Endothelial cell (in vitro differentiated cells): ENCODE measurements around the gene BLVRB. TPM values are rescaled to one million over a fixed set of nuclear protein-coding genes. Genes with fewer than 3 reads are reported as not detected.

Source experiments
- DNase-seq: peaks from one replicate; pipeline ENCODE4 v3.0.0; 2021; ENCODE audit warnings: low spot score
- H3K27ac Mint-ChIP-seq: one replicate; pipeline ENCODE4 v1.8.0; 2021; ENCODE audit warnings: mixed read lengths, inconsistent platforms; ENCODE audit not compliant: unreplicated experiment
- H3K27me3 Mint-ChIP-seq: one replicate; pipeline ENCODE4 v1.8.0; 2021; ENCODE audit warnings: mild to moderate bottlenecking, moderate library complexity, mixed read lengths, inconsistent platforms; ENCODE audit not compliant: unreplicated experiment
- H3K36me3 Mint-ChIP-seq: one replicate; pipeline ENCODE4 v1.8.0; 2021; ENCODE audit warnings: mild to moderate bottlenecking, low read depth, mixed read lengths, inconsistent platforms; ENCODE audit not compliant: unreplicated experiment
- H3K4me1 Mint-ChIP-seq: one replicate; pipeline ENCODE4 v1.8.0; 2021; ENCODE audit warnings: mild to moderate bottlenecking, mixed read lengths, inconsistent platforms; ENCODE audit not compliant: unreplicated experiment
- H3K4me3 Mint-ChIP-seq: one replicate; pipeline ENCODE4 v1.8.0; 2021; ENCODE audit warnings: mild to moderate bottlenecking, mixed read lengths, inconsistent platforms; ENCODE audit not compliant: unreplicated experiment
- H3K9me3 Mint-ChIP-seq: one replicate; pipeline ENCODE4 v1.8.0; 2021; ENCODE audit warnings: mixed read lengths, inconsistent platforms; ENCODE audit not compliant: unreplicated experiment
- CTCF ChIP-seq: fragments of 200-600 bp; sonication (generic); IDR thresholded peaks from one replicate; pipeline ENCODE4 v1.5.0; 2021; ENCODE audit warnings: antibody characterized with exemption; ENCODE audit not compliant: unreplicated experiment
- total RNA-seq: library from RNA; stranded (reverse); fragmentation: NEBNext Ultra II Directional; extraction: Animal tissue kit (Norgen Biotek cat#: 25700); gene quantifications from one replicate; pipeline ENCODE4 v1.2.1, GENCODE V29; 2021; ENCODE audit not compliant: unreplicated experiment

The BLVRB gene
- total RNA-seq, 1 donor from 2014 or later: 17.5 TPM

- no peaks in the 10 kb centered on the region for H3K4me1 Mint-ChIP-seq
- TF ChIP-seq CTCF: no peak
- no peak overlapping the region for H3K27ac Mint-ChIP-seq
These were observed 13.5 kb downstream of the BLVRB start for GRCh38 chr19:40452016-40452415.

GRCh38 chr19:40450664-40451063, 14.9 kb downstream of the BLVRB start:
- TF ChIP-seq CTCF: no peak
- Mint-ChIP-seq H3K27me3 (peaks cover 5% of the 10 kb centered on the region), H3K36me3 (no peaks in the 10 kb centered on the region), H3K4me1 (no peaks in the 10 kb centered on the region), H3K4me3 (no peak overlapping the region), H3K27ac (no peak overlapping the region), H3K9me3 (no peaks in the 10 kb centered on the region)
- no peak for DNase-seq

More at GRCh38 chr19:40452016-40452415, 13.5 kb downstream of the BLVRB start:
- H3K4me3 Mint-ChIP-seq: no peak overlapping the region
- H3K9me3 Mint-ChIP-seq: no peaks in the 10 kb centered on the region
- no peak for DNase-seq
- no peaks in the 10 kb centered on the region for H3K36me3 Mint-ChIP-seq
- peaks cover 2% of the 10 kb centered on the region for H3K27me3 Mint-ChIP-seq

- no peak for TF ChIP-seq CTCF
- Mint-ChIP-seq H3K4me1 (peaks cover 4% of the 10 kb centered on the region), H3K36me3 (no peaks in the 10 kb centered on the region), H3K4me3 (no peak overlapping the region), H3K27me3 (peaks cover 7% of the 10 kb centered on the region), H3K27ac (no peak overlapping the region), H3K9me3 (no peaks in the 10 kb centered on the region)
- no peak for DNase-seq
These were observed 16.0 kb downstream of the BLVRB start for GRCh38 chr19:40449506-40449905.

- no peak overlapping the region for H3K27ac Mint-ChIP-seq
These were observed 19.2 kb downstream of the BLVRB start for GRCh38 chr19:40446263-40446784.

More at GRCh38 chr19:40446263-40446784, 19.2 kb downstream of the BLVRB start:
- DNase-seq: no peak
- Mint-ChIP-seq H3K4me1 (peaks cover 18% of the 10 kb centered on the region), H3K36me3 (peaks cover 16% of the 10 kb centered on the region), H3K27me3 (peaks cover 6% of the 10 kb centered on the region), H3K9me3 (no peaks in the 10 kb centered on the region), H3K4me3 (no peak overlapping the region)
- no peak for TF ChIP-seq CTCF
